Hepatocyte (in vitro differentiated cells): ENCODE results near the gene PLXNB2.
"Not testable (repeated sequence)": the region's sequence is repeated elsewhere in the genome, so short reads cannot be mapped to it uniquely, and the experiment has no call there.

Experiments
- EZH2 ChIP-seq: fragments of 200-600 bp; sonication (generic); IDR thresholded peaks from 2 replicates; pipeline ENCODE4 v1.6.1; 2016; ENCODE audit warnings: antibody characterized with exemption, mild to moderate bottlenecking, borderline replicate concordance
- TF ChIP-seq, protein P1 (sequence below): fragments of 200-600 bp; sonication (generic); IDR thresholded peaks from 2 replicates; pipeline ENCODE4 v1.5.1; 2016; ENCODE audit warnings: antibody characterized with exemption, mild to moderate bottlenecking; ENCODE audit not compliant: poor library complexity

DNA sequence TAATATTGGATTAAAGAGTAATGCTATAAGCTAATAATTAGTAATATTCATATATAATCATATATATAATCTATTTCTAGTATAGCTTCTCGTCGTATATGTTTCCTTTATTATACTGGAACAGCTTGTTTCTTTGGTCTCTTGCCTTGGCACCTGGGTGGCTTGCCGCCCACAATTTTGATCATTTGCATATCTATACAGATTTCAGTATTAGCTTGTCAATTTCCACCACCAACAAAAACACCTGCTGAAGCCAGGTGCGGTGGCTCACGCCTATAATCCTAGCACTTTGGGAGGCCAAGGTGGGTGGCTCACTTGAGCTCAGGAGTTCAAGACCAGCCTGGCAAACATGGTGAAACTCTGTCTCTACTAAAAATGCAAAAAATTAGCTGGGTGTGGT lies 27.0 kb upstream of the PLXNB2 start:
- TF ChIP-seq, protein P1, sequence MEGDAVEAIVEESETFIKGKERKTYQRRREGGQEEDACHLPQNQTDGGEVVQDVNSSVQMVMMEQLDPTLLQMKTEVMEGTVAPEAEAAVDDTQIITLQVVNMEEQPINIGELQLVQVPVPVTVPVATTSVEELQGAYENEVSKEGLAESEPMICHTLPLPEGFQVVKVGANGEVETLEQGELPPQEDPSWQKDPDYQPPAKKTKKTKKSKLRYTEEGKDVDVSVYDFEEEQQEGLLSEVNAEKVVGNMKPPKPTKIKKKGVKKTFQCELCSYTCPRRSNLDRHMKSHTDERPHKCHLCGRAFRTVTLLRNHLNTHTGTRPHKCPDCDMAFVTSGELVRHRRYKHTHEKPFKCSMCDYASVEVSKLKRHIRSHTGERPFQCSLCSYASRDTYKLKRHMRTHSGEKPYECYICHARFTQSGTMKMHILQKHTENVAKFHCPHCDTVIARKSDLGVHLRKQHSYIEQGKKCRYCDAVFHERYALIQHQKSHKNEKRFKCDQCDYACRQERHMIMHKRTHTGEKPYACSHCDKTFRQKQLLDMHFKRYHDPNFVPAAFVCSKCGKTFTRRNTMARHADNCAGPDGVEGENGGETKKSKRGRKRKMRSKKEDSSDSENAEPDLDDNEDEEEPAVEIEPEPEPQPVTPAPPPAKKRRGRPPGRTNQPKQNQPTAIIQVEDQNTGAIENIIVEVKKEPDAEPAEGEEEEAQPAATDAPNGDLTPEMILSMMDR: not testable (repeated sequence)
- not testable (repeated sequence) for TF ChIP-seq EZH2
